Neural cell (in vitro differentiated cells): ENCODE data around the gene TTYH3. TPM values are rescaled to one million over a fixed set of nuclear protein-coding genes. Genes with fewer than 3 reads are reported as not detected.

Experiments
- H2AFZ ChIP-seq: fragments of 200-600, 300-800 bp; sonication (generic), shearing (Covaris generic); 2 replicates; pipeline ENCODE4 v1.6.0; 2014; ENCODE audit warnings: low read depth, mild to moderate bottlenecking, antibody characterized with exemption, low read length, moderate library complexity
- H3F3A ChIP-seq: fragments of 200-600 bp; shearing (Covaris generic); 2 replicates; pipeline ENCODE4 v1.6.1; 2016; ENCODE audit warnings: mild to moderate bottlenecking, moderate library complexity, mixed read lengths, antibody characterized with exemption, low read length; ENCODE audit not compliant: insufficient read depth, poor library complexity, severe bottlenecking
- H3K27ac ChIP-seq: fragments of 200-600, 300-800 bp; sonication (generic), shearing (Covaris generic); 2 replicates; pipeline ENCODE4 v1.5.1; 2014; ENCODE audit warnings: mild to moderate bottlenecking, low read length, moderate library complexity
- H3K27me3 ChIP-seq: fragments of 300-800, 200-600 bp; sonication (generic), shearing (Covaris generic); 2 replicates; pipeline ENCODE4 v1.6.0; 2014; ENCODE audit warnings: mild to moderate bottlenecking, low read depth, low read length, moderate library complexity; ENCODE audit not compliant: insufficient read depth
- H3K36me3 ChIP-seq: fragments of 300-800, 200-600 bp; sonication (generic), shearing (Covaris generic); 2 replicates; pipeline ENCODE4 v1.5.1; 2014; ENCODE audit warnings: mild to moderate bottlenecking, antibody characterized with exemption, low read length, moderate library complexity; ENCODE audit not compliant: insufficient read depth
- H3K4me2 ChIP-seq: fragments of 300-800, 200-600 bp; sonication (generic), shearing (Covaris generic); 2 replicates; pipeline ENCODE4 v1.6.0; 2014; ENCODE audit warnings: mild to moderate bottlenecking, low read length
- H3K4me3 ChIP-seq: fragments of 300-800, 200-600 bp; sonication (generic), shearing (Covaris generic); 2 replicates; pipeline ENCODE4 v1.5.1; 2014; ENCODE audit warnings: mild to moderate bottlenecking, low read length, moderate library complexity
- H3K79me2 ChIP-seq: fragments of 200-600 bp; shearing (Covaris generic); replicated peaks from 2 replicates; pipeline ENCODE4 v1.6.0; 2014; ENCODE audit warnings: mild to moderate bottlenecking, low read length, moderate library complexity; ENCODE audit not compliant: insufficient read depth
- H3K9ac ChIP-seq: fragments of 300-800, 200-600 bp; sonication (generic), shearing (Covaris generic); 2 replicates; pipeline ENCODE4 v1.6.1; 2016; ENCODE audit warnings: mild to moderate bottlenecking, low read length, mixed read lengths
- H3K9me2 ChIP-seq: fragments of 200-600 bp; shearing (Covaris generic); 2 replicates; pipeline ENCODE4 v1.6.1; 2016; ENCODE audit warnings: mild to moderate bottlenecking, low read length, mixed read lengths; ENCODE audit not compliant: insufficient read depth
- H3K9me3 ChIP-seq: fragments of 200-600, 300-800 bp; sonication (generic), shearing (Covaris generic); 2 replicates; pipeline ENCODE4 v1.6.1; 2016; ENCODE audit warnings: mild to moderate bottlenecking, mixed run types, low read length, moderate library complexity, mixed read lengths
- H4K20me1 ChIP-seq: fragments of 200-600 bp; shearing (Covaris generic); 2 replicates; pipeline ENCODE4 v1.6.1; 2016; ENCODE audit warnings: mild to moderate bottlenecking, mixed run types; ENCODE audit not compliant: insufficient read depth
- CTCF ChIP-seq: fragments of 450-650 bp; IDR thresholded peaks from 2 replicates; pipeline ENCODE4 v1.5.1; 2014; ENCODE audit warnings: antibody characterized with exemption, mild to moderate bottlenecking, moderate library complexity; ENCODE audit not compliant: poor library complexity, severe bottlenecking
- EP300 ChIP-seq: fragments of 450-650 bp; conservative IDR thresholded peaks from 2 replicates; pipeline ENCODE4 v1.6.1; 2014; ENCODE audit warnings: antibody characterized with exemption, mild to moderate bottlenecking, moderate library complexity; ENCODE audit not compliant: poor library complexity, severe bottlenecking
- EZH2 ChIP-seq: fragments of 200-600, 300-800 bp; shearing (Covaris generic), sonication (generic); IDR thresholded peaks from 2 replicates; pipeline ENCODE4 v1.6.1; 2014; ENCODE audit warnings: antibody characterized with exemption, low read length, borderline replicate concordance, mild to moderate bottlenecking; ENCODE audit not compliant: insufficient read depth, poor library complexity, severe bottlenecking
- MXI1 ChIP-seq: fragments of 450-650 bp; conservative IDR thresholded peaks from 2 replicates; pipeline ENCODE4 v1.6.1; 2014; ENCODE audit warnings: antibody characterized with exemption, mild to moderate bottlenecking; ENCODE audit not compliant: poor library complexity, severe bottlenecking
- RAD21 ChIP-seq: fragments of 450-650 bp; conservative IDR thresholded peaks from 2 replicates; pipeline ENCODE4 v1.6.1; 2014; ENCODE audit warnings: antibody characterized with exemption, mild to moderate bottlenecking, moderate library complexity
- SMC3 ChIP-seq: fragments of 450-650 bp; conservative IDR thresholded peaks from 2 replicates; pipeline ENCODE4 v1.6.1; 2014; ENCODE audit warnings: antibody characterized with exemption, mild to moderate bottlenecking, moderate library complexity; ENCODE audit not compliant: poor library complexity
- TAF1 ChIP-seq: IDR thresholded peaks from 2 replicates; pipeline ENCODE4 v1.6.1; 2012; ENCODE audit warnings: low read depth
- polyA plus RNA-seq: library from polyadenylated mRNA; depleted of rRNA; stranded (reverse); fragments of >200 nt; gene quantifications from 2 replicates; pipeline ENCODE4 v1.2.3, GENCODE V29; 2014
- TF ChIP-seq, protein P1 (sequence below): IDR thresholded peaks from 2 replicates; pipeline ENCODE4 v1.6.1; 2012; ENCODE audit warnings: borderline replicate concordance

Gene TTYH3
- polyA plus RNA-seq, 1 donor from 2014 or later, result 17.0 TPM

- Histone ChIP-seq H3K9me3 (no peaks in the 10 kb centered on the region), H4K20me1 (no peaks in the 10 kb centered on the region), H3K4me3 (no peak overlapping the region), H3K27me3 (no peaks in the 10 kb centered on the region), H3K27ac (no peak overlapping the region), H3K4me2 (no peak overlapping the region), H3K9me2 (no peaks in the 10 kb centered on the region), H3F3A (no peaks in the 10 kb centered on the region), H2AFZ (no peak overlapping the region), H3K9ac (no peak overlapping the region), H3K36me3 (no peaks in the 10 kb centered on the region), H3K79me2 (no peaks in the 10 kb centered on the region)
- no peak for TF ChIP-seq MXI1
- TF ChIP-seq RAD21, result no peak
- TF ChIP-seq TAF1, result no peak
- TF ChIP-seq EZH2, result no peak
- TF ChIP-seq, protein P1, sequence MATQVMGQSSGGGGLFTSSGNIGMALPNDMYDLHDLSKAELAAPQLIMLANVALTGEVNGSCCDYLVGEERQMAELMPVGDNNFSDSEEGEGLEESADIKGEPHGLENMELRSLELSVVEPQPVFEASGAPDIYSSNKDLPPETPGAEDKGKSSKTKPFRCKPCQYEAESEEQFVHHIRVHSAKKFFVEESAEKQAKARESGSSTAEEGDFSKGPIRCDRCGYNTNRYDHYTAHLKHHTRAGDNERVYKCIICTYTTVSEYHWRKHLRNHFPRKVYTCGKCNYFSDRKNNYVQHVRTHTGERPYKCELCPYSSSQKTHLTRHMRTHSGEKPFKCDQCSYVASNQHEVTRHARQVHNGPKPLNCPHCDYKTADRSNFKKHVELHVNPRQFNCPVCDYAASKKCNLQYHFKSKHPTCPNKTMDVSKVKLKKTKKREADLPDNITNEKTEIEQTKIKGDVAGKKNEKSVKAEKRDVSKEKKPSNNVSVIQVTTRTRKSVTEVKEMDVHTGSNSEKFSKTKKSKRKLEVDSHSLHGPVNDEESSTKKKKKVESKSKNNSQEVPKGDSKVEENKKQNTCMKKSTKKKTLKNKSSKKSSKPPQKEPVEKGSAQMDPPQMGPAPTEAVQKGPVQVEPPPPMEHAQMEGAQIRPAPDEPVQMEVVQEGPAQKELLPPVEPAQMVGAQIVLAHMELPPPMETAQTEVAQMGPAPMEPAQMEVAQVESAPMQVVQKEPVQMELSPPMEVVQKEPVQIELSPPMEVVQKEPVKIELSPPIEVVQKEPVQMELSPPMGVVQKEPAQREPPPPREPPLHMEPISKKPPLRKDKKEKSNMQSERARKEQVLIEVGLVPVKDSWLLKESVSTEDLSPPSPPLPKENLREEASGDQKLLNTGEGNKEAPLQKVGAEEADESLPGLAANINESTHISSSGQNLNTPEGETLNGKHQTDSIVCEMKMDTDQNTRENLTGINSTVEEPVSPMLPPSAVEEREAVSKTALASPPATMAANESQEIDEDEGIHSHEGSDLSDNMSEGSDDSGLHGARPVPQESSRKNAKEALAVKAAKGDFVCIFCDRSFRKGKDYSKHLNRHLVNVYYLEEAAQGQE, result no peak
- TF ChIP-seq CTCF, result no peak
- no peak for TF ChIP-seq SMC3
These were observed 76.9 kb downstream of the TTYH3 start for GRCh38 chr7:2708547-2709310.

- Histone ChIP-seq H3K27ac (no peak overlapping the region), H3K9ac (no peak overlapping the region), H3K79me2 (no peaks in the 10 kb centered on the region), H3K27me3 (no peaks in the 10 kb centered on the region), H3K4me3 (no peak overlapping the region), H3K9me3 (no peaks in the 10 kb centered on the region), H2AFZ (no peak overlapping the region), H3K36me3 (no peaks in the 10 kb centered on the region), H4K20me1 (no peaks in the 10 kb centered on the region), H3K9me2 (no peaks in the 10 kb centered on the region), H3K4me2 (no peak overlapping the region), H3F3A (no peaks in the 10 kb centered on the region)
- TF ChIP-seq EZH2 (no peak), SMC3 (peak; percentile 68), RAD21 (peak; percentile 59), CTCF (peak; percentile 74), EP300 (no peak)
These were observed 77.9 kb downstream of the TTYH3 start for GRCh38 chr7:2709553-2710285.
